SK-N-SH treated with all-trans-retinoic acid at 6 μM for 48 hours (cell line): ENCODE results near the gene SEMA5B.

Experiments used
- ATAC-seq: fragments of 200-7000 bp; cut with Tn5 transposase; 3 replicates; pipeline ENCODE4 v1.9.1; 2020; ENCODE audit warnings: mild to moderate bottlenecking, moderate library complexity
- ARNTL ChIP-seq: fragments of 450-650 bp; formaldehyde crosslinking; IDR thresholded peaks from 2 replicates; pipeline ENCODE4 v1.5.0; 2020; ENCODE audit warnings: low read depth, mild to moderate bottlenecking, moderate library complexity, borderline replicate concordance
- CSDC2 ChIP-seq: fragments of 250-450 bp; sonication (Bioruptor Pico); IDR thresholded peaks from 2 replicates; pipeline ENCODE4 v1.5.0; 2020; ENCODE audit warnings: mild to moderate bottlenecking, moderate library complexity
- GLIS3 ChIP-seq: fragments of 250-450 bp; sonication (Bioruptor Pico); IDR thresholded peaks from 2 replicates; pipeline ENCODE4 v1.5.0; 2020; ENCODE audit warnings: mild to moderate bottlenecking, moderate library complexity
- ISL1 ChIP-seq: fragments of 250-450 bp; sonication (Bioruptor Pico); IDR thresholded peaks from 2 replicates; pipeline ENCODE4 v2.1.2; 2022; ENCODE audit warnings: mild to moderate bottlenecking, moderate library complexity
- OSR1 ChIP-seq: fragments of 250-450 bp; sonication (Bioruptor Pico); IDR thresholded peaks from 2 replicates; pipeline ENCODE4 v1.8.0; 2022; ENCODE audit warnings: moderate library complexity, mild to moderate bottlenecking, inconsistent platforms
- PPARA ChIP-seq: fragments of 250-450 bp; sonication (Bioruptor Pico); IDR thresholded peaks from 2 replicates; pipeline ENCODE4 v1.5.0; 2020; ENCODE audit warnings: mild to moderate bottlenecking, borderline replicate concordance
- RARB ChIP-seq: fragments of 250-450 bp; sonication (Bioruptor Pico); IDR thresholded peaks from 2 replicates; pipeline ENCODE4 v1.8.0; 2021; ENCODE audit warnings: mild to moderate bottlenecking, moderate library complexity
- SNAI2 ChIP-seq: fragments of 250-450 bp; sonication (Bioruptor Pico); IDR thresholded peaks from 2 replicates; pipeline ENCODE4 v1.5.0; 2020; ENCODE audit warnings: mild to moderate bottlenecking, moderate library complexity
- TCF4 ChIP-seq: fragments of 250-450 bp; sonication (Bioruptor Pico); IDR thresholded peaks from 2 replicates; pipeline ENCODE4 v1.8.0; 2021; ENCODE audit warnings: mild to moderate bottlenecking, moderate library complexity, borderline replicate concordance
- TOX ChIP-seq: fragments of 250-450 bp; sonication (Bioruptor Pico); IDR thresholded peaks from 2 replicates; pipeline ENCODE4 v1.8.0; 2021; ENCODE audit warnings: mild to moderate bottlenecking, moderate library complexity, borderline replicate concordance
- ZC3H10 ChIP-seq: fragments of 250-450 bp; sonication (Bioruptor Pico); IDR thresholded peaks from 2 replicates; pipeline ENCODE4 v1.5.1; 2021; ENCODE audit warnings: mild to moderate bottlenecking, moderate library complexity
- ZFP3 ChIP-seq: fragments of 250-450 bp; sonication (Bioruptor Pico); IDR thresholded peaks from 2 replicates; pipeline ENCODE4 v1.5.0; 2020; ENCODE audit warnings: mild to moderate bottlenecking, moderate library complexity
- ZFP30 ChIP-seq: fragments of 450-650 bp; formaldehyde crosslinking; IDR thresholded peaks from 2 replicates; pipeline ENCODE4 v1.5.0; 2022; ENCODE audit warnings: mild to moderate bottlenecking, moderate library complexity
- ZNF565 ChIP-seq: fragments of 450-650 bp; formaldehyde crosslinking; conservative IDR thresholded peaks from 2 replicates; pipeline ENCODE4 v1.5.0; 2020; ENCODE audit warnings: low read depth, mild to moderate bottlenecking, moderate library complexity
- ZNF70 ChIP-seq: fragments of 450-650 bp; formaldehyde crosslinking; IDR thresholded peaks from 2 replicates; pipeline ENCODE4 v1.5.0; 2020; ENCODE audit warnings: mild to moderate bottlenecking, moderate library complexity
- ZNF8 ChIP-seq: fragments of 450-650 bp; formaldehyde crosslinking; IDR thresholded peaks from 2 replicates; pipeline ENCODE4 v1.5.0; 2020; ENCODE audit warnings: mild to moderate bottlenecking, moderate library complexity
- TF ChIP-seq, protein P1 (sequence below): fragments of 250-450 bp; sonication (Bioruptor Pico); IDR thresholded peaks from 2 replicates; pipeline ENCODE4 v1.5.1; 2020; ENCODE audit warnings: low read depth, mild to moderate bottlenecking, moderate library complexity
- TF ChIP-seq, protein P2 (sequence below): fragments of 250-450 bp; sonication (Bioruptor Pico); IDR thresholded peaks from 2 replicates; pipeline ENCODE4 v1.5.1; 2021; ENCODE audit warnings: mild to moderate bottlenecking, moderate library complexity
- TF ChIP-seq, protein P3 (sequence below): fragments of 250-450 bp; sonication (Bioruptor Pico); IDR thresholded peaks from 2 replicates; pipeline ENCODE4 v1.8.0; 2021; ENCODE audit warnings: low read depth, mild to moderate bottlenecking, moderate library complexity, borderline replicate concordance
- TF ChIP-seq, protein P4 (sequence below): fragments of 250-450 bp; sonication (Bioruptor Pico); IDR thresholded peaks from 2 replicates; pipeline ENCODE4 v1.8.0; 2020; ENCODE audit warnings: mild to moderate bottlenecking, moderate library complexity, borderline replicate concordance

Gene SEMA5B

DNA sequence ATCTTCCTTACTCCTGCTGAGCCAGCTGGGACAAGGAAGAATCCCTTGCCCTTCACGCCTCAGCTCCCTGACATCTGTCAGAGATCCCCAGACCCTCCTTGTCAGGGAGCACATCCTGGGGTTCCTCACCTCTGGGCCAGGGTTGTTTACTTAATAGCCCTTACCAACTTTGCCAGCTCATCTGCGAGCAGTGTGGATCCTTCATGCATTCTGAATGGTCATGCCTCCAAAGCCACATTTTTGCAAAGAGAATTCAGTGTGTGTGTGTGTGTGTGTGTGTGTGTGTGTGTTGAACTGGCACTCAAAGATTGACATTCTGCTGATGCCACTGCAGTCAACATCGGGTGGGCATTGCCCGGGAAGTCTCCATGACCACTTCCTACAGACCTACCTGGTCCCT is 120.1 kb downstream of the SEMA5B start:
- ATAC-seq = no peak
- no peak for TF ChIP-seq OSR1 (CRISPR knock-in tag)
- TF ChIP-seq, protein P1, sequence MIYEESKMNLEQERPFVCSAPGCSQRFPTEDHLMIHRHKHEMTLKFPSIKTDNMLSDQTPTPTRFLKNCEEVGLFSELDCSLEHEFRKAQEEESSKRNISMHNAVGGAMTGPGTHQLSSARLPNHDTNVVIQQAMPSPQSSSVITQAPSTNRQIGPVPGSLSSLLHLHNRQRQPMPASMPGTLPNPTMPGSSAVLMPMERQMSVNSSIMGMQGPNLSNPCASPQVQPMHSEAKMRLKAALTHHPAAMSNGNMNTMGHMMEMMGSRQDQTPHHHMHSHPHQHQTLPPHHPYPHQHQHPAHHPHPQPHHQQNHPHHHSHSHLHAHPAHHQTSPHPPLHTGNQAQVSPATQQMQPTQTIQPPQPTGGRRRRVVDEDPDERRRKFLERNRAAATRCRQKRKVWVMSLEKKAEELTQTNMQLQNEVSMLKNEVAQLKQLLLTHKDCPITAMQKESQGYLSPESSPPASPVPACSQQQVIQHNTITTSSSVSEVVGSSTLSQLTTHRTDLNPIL = no peak
- TF ChIP-seq ZC3H10 (CRISPR knock-in tag) = no peak
- TF ChIP-seq ZNF565 (CRISPR knock-in tag) = no peak
- TF ChIP-seq PPARA (CRISPR knock-in tag) = no peak
- TF ChIP-seq ISL1 = no peak
- TF ChIP-seq, protein P2, sequence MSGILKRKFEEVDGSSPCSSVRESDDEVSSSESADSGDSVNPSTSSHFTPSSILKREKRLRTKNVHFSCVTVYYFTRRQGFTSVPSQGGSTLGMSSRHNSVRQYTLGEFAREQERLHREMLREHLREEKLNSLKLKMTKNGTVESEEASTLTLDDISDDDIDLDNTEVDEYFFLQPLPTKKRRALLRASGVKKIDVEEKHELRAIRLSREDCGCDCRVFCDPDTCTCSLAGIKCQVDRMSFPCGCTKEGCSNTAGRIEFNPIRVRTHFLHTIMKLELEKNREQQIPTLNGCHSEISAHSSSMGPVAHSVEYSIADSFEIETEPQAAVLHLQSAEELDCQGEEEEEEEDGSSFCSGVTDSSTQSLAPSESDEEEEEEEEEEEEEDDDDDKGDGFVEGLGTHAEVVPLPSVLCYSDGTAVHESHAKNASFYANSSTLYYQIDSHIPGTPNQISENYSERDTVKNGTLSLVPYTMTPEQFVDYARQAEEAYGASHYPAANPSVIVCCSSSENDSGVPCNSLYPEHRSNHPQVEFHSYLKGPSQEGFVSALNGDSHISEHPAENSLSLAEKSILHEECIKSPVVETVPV = no peak
- TF ChIP-seq CSDC2 (CRISPR knock-in tag) = no peak
- TF ChIP-seq, protein P3, sequence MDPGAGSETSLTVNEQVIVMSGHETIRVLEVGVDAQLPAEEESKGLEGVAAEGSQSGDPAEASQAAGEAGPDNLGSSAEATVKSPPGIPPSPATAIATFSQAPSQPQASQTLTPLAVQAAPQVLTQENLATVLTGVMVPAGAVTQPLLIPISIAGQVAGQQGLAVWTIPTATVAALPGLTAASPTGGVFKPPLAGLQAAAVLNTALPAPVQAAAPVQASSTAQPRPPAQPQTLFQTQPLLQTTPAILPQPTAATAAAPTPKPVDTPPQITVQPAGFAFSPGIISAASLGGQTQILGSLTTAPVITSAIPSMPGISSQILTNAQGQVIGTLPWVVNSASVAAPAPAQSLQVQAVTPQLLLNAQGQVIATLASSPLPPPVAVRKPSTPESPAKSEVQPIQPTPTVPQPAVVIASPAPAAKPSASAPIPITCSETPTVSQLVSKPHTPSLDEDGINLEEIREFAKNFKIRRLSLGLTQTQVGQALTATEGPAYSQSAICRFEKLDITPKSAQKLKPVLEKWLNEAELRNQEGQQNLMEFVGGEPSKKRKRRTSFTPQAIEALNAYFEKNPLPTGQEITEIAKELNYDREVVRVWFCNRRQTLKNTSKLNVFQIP = no peak
- no peak for TF ChIP-seq ARNTL (CRISPR knock-in tag)
- no peak for TF ChIP-seq RARB (CRISPR knock-in tag)
- no peak for TF ChIP-seq ZNF8 (CRISPR knock-in tag)
- TF ChIP-seq, protein P4, sequence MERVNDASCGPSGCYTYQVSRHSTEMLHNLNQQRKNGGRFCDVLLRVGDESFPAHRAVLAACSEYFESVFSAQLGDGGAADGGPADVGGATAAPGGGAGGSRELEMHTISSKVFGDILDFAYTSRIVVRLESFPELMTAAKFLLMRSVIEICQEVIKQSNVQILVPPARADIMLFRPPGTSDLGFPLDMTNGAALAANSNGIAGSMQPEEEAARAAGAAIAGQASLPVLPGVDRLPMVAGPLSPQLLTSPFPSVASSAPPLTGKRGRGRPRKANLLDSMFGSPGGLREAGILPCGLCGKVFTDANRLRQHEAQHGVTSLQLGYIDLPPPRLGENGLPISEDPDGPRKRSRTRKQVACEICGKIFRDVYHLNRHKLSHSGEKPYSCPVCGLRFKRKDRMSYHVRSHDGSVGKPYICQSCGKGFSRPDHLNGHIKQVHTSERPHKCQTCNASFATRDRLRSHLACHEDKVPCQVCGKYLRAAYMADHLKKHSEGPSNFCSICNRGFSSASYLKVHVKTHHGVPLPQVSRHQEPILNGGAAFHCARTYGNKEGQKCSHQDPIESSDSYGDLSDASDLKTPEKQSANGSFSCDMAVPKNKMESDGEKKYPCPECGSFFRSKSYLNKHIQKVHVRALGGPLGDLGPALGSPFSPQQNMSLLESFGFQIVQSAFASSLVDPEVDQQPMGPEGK (CRISPR knock-in tag) = no peak
- TF ChIP-seq TCF4 = no peak
- TF ChIP-seq TOX (CRISPR knock-in tag) = no peak
- no peak for TF ChIP-seq ZNF70 (CRISPR knock-in tag)
- no peak for TF ChIP-seq ZFP3 (CRISPR knock-in tag)
- no peak for TF ChIP-seq ZFP30 (CRISPR knock-in tag)
- no peak for TF ChIP-seq GLIS3
- TF ChIP-seq, all 23 proteins: peak for 0

- TF ChIP-seq OSR1 (CRISPR knock-in tag) (no peak), ISL1 (no peak), ZNF565 (CRISPR knock-in tag) (no peak), PPARA (CRISPR knock-in tag) (no peak), GLIS3 (no peak), ARNTL (CRISPR knock-in tag) (no peak), ZNF70 (CRISPR knock-in tag) (no peak), TOX (CRISPR knock-in tag) (no peak), SNAI2 (CRISPR knock-in tag) (no peak), ZFP30 (CRISPR knock-in tag) (no peak)
- TF ChIP-seq, protein P2 = no peak
- TF ChIP-seq, protein P4 (CRISPR knock-in tag) = no peak
- TF ChIP-seq, protein P1 = no peak
Measured at GRCh38 chr3:122903171-122903570, 124.4 kb downstream of the SEMA5B start.

More at GRCh38 chr3:122903171-122903570, 124.4 kb downstream of the SEMA5B start:
- no peak; the same call in 2 of the 3 replicates for ATAC-seq
